Glutamatergic neuron (in vitro differentiated cells): Measurements from ENCODE around the gene TMSB4X. TPM values are rescaled to one million over a fixed set of nuclear protein-coding genes. Genes with fewer than 3 reads are reported as not detected.

Experiments used
- DNase-seq: peaks from one replicate; pipeline ENCODE4 v3.0.0; 2022
- H3K27ac Mint-ChIP-seq: one replicate; pipeline ENCODE4 v1.8.0; 2020; ENCODE audit warnings: mild to moderate bottlenecking, mixed read lengths, inconsistent platforms; ENCODE audit not compliant: unreplicated experiment
- H3K27me3 Mint-ChIP-seq: one replicate; pipeline ENCODE4 v1.8.0; 2020; ENCODE audit warnings: mild to moderate bottlenecking, moderate library complexity, mixed read lengths, inconsistent platforms; ENCODE audit not compliant: unreplicated experiment
- H3K36me3 Mint-ChIP-seq: one replicate; pipeline ENCODE4 v1.8.0; 2020; ENCODE audit warnings: mild to moderate bottlenecking, mixed read lengths, inconsistent platforms; ENCODE audit not compliant: unreplicated experiment
- H3K4me1 Mint-ChIP-seq: one replicate; pipeline ENCODE4 v1.8.0; 2020; ENCODE audit warnings: mild to moderate bottlenecking, low read depth, mixed read lengths, inconsistent platforms; ENCODE audit not compliant: unreplicated experiment
- H3K4me3 Mint-ChIP-seq: one replicate; pipeline ENCODE4 v1.8.0; 2020; ENCODE audit warnings: mild to moderate bottlenecking, mixed read lengths, inconsistent platforms; ENCODE audit not compliant: unreplicated experiment
- H3K9me3 Mint-ChIP-seq: one replicate; pipeline ENCODE4 v1.8.0; 2020; ENCODE audit warnings: mild to moderate bottlenecking, moderate library complexity, mixed read lengths, inconsistent platforms; ENCODE audit not compliant: unreplicated experiment
- CTCF ChIP-seq: fragments of 200-600 bp; sonication (generic); IDR thresholded peaks from one replicate; pipeline ENCODE4 v1.5.0; 2021; ENCODE audit not compliant: partially characterized antibody, unreplicated experiment
- total RNA-seq: library from RNA; stranded (reverse); fragmentation: NEBNext Ultra II Directional; extraction: Animal tissue kit (Norgen Biotek cat#: 25700); gene quantifications from one replicate; pipeline ENCODE4 v1.2.1, GENCODE V29; 2021; ENCODE audit not compliant: unreplicated experiment

Gene TMSB4X
- total RNA-seq, 1 donor from 2014 or later = 4,532 TPM

- Mint-ChIP-seq H3K27me3 (peaks cover 1% of the 10 kb centered on the region), H3K4me3 (no peak overlapping the region), H3K27ac (no peak overlapping the region), H3K9me3 (peaks cover 6% of the 10 kb centered on the region), H3K36me3 (peaks cover 9% of the 10 kb centered on the region), H3K4me1 (peaks cover 4% of the 10 kb centered on the region)
- no peak for DNase-seq
- TF ChIP-seq CTCF = no peak
These were observed 11.4 kb downstream of the TMSB4X start for GRCh38 chrX:12986164-12986779.

- no peak for DNase-seq
- Mint-ChIP-seq H3K4me1 (peaks cover 4% of the 10 kb centered on the region), H3K9me3 (peaks cover 6% of the 10 kb centered on the region), H3K27ac (no peak overlapping the region), H3K27me3 (peaks cover 1% of the 10 kb centered on the region), H3K36me3 (peaks cover 9% of the 10 kb centered on the region), H3K4me3 (no peak overlapping the region)
- TF ChIP-seq CTCF = no peak
These were observed 12.0 kb downstream of the TMSB4X start for GRCh38 chrX:12986886-12987285.

GRCh38 chrX:12987340-12987739 lies 12.4 kb downstream of the TMSB4X start:
- Mint-ChIP-seq H3K4me3 (no peak overlapping the region), H3K4me1 (peaks cover 4% of the 10 kb centered on the region), H3K9me3 (peaks cover 6% of the 10 kb centered on the region), H3K27ac (no peak overlapping the region), H3K36me3 (peaks cover 9% of the 10 kb centered on the region), H3K27me3 (peaks cover 1% of the 10 kb centered on the region)
- DNase-seq = no peak
- TF ChIP-seq CTCF = no peak

GRCh38 chrX:12987900-12988594 lies 13.1 kb downstream of the TMSB4X start:
- Mint-ChIP-seq H3K4me1 (peaks cover 4% of the 10 kb centered on the region), H3K27ac (no peak overlapping the region), H3K4me3 (no peak overlapping the region), H3K36me3 (peaks cover 9% of the 10 kb centered on the region), H3K27me3 (peaks cover 1% of the 10 kb centered on the region), H3K9me3 (peaks cover 6% of the 10 kb centered on the region)
- no peak for DNase-seq
- no peak for TF ChIP-seq CTCF

GRCh38 chrX:12988797-12989196 lies 13.9 kb downstream of the TMSB4X start:
- no peak overlapping the region for H3K27ac Mint-ChIP-seq

More at GRCh38 chrX:12988797-12989196, 13.9 kb downstream of the TMSB4X start:
- peaks cover 4% of the 10 kb centered on the region for H3K4me1 Mint-ChIP-seq
- no peak overlapping the region for H3K4me3 Mint-ChIP-seq
- peaks cover 6% of the 10 kb centered on the region for H3K9me3 Mint-ChIP-seq
- TF ChIP-seq CTCF = no peak
- DNase-seq = no peak
- H3K36me3 Mint-ChIP-seq = peaks cover 9% of the 10 kb centered on the region
- H3K27me3 Mint-ChIP-seq = peaks cover 1% of the 10 kb centered on the region
